Stimulated activated CD8-positive, alpha-beta memory T cell treated with anti-CD3 and anti-CD28 coated beads, Interleukin-2, amount 100 ng/mL, for 48 hours (primary cell): ENCODE measurements around the gene RNF38.
"Not testable (repeated sequence)": the region's sequence is repeated elsewhere in the genome, so short reads cannot be mapped to it uniquely, and the experiment has no call there.

ENCODE experiments used
- DNase-seq, 2 donors: peaks; one replicate each; pipeline ENCODE4 v3.0.0-alpha.2; 2020; ENCODE audit warnings: low read depth in 2 of 2

Gene RNF38

GRCh38 chr9:36399980-36400331 lies at the start of gene RNF38:
TSS of gene RNF38 (minus strand) at chr9:36400269. CDS start at chr9:36400108, 161 bp downstream.
- no peak for DNase-seq

- not testable (repeated sequence) for DNase-seq
These were observed 48.5 kb upstream of the RNF38 start for GRCh38 chr9:36448555-36448954.

GRCh38 chr9:36448017-36448416 lies 47.9 kb upstream of the RNF38 start:
- no peak for DNase-seq

GRCh38 chr9:36446678-36447077 lies 46.6 kb upstream of the RNF38 start:
- not testable (repeated sequence) for DNase-seq

- DNase-seq, result no peak
These were observed 45.8 kb upstream of the RNF38 start for GRCh38 chr9:36445800-36446361.

GRCh38 chr9:36444203-36444602 lies 44.1 kb upstream of the RNF38 start:
- DNase-seq, result no peak

- no peak for DNase-seq
These were observed 43.5 kb upstream of the RNF38 start for GRCh38 chr9:36443581-36443980.

GRCh38 chr9:36442710-36443109 lies 42.6 kb upstream of the RNF38 start:
- no peak for DNase-seq

GRCh38 chr9:36441966-36442365 lies 41.9 kb upstream of the RNF38 start:
- DNase-seq, result no peak

GRCh38 chr9:36438536-36439236 lies 38.6 kb upstream of the RNF38 start:
- no peak for DNase-seq

- no peak for DNase-seq
These were observed 37.7 kb upstream of the RNF38 start for GRCh38 chr9:36437790-36438189.

- no peak for DNase-seq
These were observed 36.8 kb upstream of the RNF38 start for GRCh38 chr9:36436909-36437308.

GRCh38 chr9:36433386-36433785 lies 33.3 kb upstream of the RNF38 start:
- DNase-seq, result no peak

GRCh38 chr9:36431078-36431477 lies 31.0 kb upstream of the RNF38 start:
- no peak for DNase-seq

GRCh38 chr9:36426945-36427344 lies 26.9 kb upstream of the RNF38 start:
- DNase-seq, result no peak

- DNase-seq, result no peak
These were observed 26.3 kb upstream of the RNF38 start for GRCh38 chr9:36426348-36426747.

GRCh38 chr9:36424289-36425055 lies 24.4 kb upstream of the RNF38 start:
- no peak for DNase-seq

- no peak for DNase-seq
These were observed 23.1 kb upstream of the RNF38 start for GRCh38 chr9:36423206-36423605.

GRCh38 chr9:36416890-36417289 lies 16.8 kb upstream of the RNF38 start:
- DNase-seq, result no peak

- DNase-seq, result no peak
These were observed 15.9 kb upstream of the RNF38 start for GRCh38 chr9:36415822-36416525.

GRCh38 chr9:36411410-36411809 lies 11.3 kb upstream of the RNF38 start:
- not testable (repeated sequence) for DNase-seq

GRCh38 chr9:36409076-36409475 lies 9.0 kb upstream of the RNF38 start:
- DNase-seq, result not testable (repeated sequence)
